GM15510 (cell line): Measurements from ENCODE around the gene ENTPD3.

Experiments used
- POLR2A ChIP-seq: IDR thresholded peaks from 3 replicates; pipeline ENCODE4 v1.6.1; 2011; ENCODE audit warnings: borderline replicate concordance; ENCODE audit not compliant: insufficient read length; ENCODE audit errors: extremely low read depth

ENTPD3 gene

GRCh38 chr3:40386213-40386612 lies 771 bp upstream of the ENTPD3 start:
- no peak for TF ChIP-seq POLR2A

- TF ChIP-seq POLR2A = no peak
These were observed 891 bp downstream of the ENTPD3 start for GRCh38 chr3:40387895-40388254.

GRCh38 chr3:40396406-40396805 lies 9.4 kb downstream of the ENTPD3 start:
- no peak for TF ChIP-seq POLR2A

GRCh38 chr3:40397129-40397528 lies 10.1 kb downstream of the ENTPD3 start:
- TF ChIP-seq POLR2A = no peak

GRCh38 chr3:40397912-40398311 lies 10.9 kb downstream of the ENTPD3 start:
- TF ChIP-seq POLR2A = no peak

GRCh38 chr3:40398346-40398745 lies 11.4 kb downstream of the ENTPD3 start:
- TF ChIP-seq POLR2A = no peak

- TF ChIP-seq POLR2A = no peak
These were observed 17.7 kb downstream of the ENTPD3 start for GRCh38 chr3:40404591-40405198.

GRCh38 chr3:40407007-40407406 lies 20.0 kb downstream of the ENTPD3 start:
- TF ChIP-seq POLR2A = no peak

- no peak for TF ChIP-seq POLR2A
These were observed 20.6 kb downstream of the ENTPD3 start for GRCh38 chr3:40407611-40408010.

- TF ChIP-seq POLR2A = no peak
These were observed 27.3 kb downstream of the ENTPD3 start for GRCh38 chr3:40414270-40414669.

GRCh38 chr3:40417845-40418543 lies 31.0 kb downstream of the ENTPD3 start:
- no peak for TF ChIP-seq POLR2A

- no peak for TF ChIP-seq POLR2A
These were observed 35.9 kb downstream of the ENTPD3 start for GRCh38 chr3:40422861-40423260.

GRCh38 chr3:40427045-40427669 lies 40.2 kb downstream of the ENTPD3 start:
- TF ChIP-seq POLR2A = no peak

GRCh38 chr3:40432793-40433192 lies 45.8 kb downstream of the ENTPD3 start:
- no peak for TF ChIP-seq POLR2A

- TF ChIP-seq POLR2A = no peak
These were observed 50.9 kb downstream of the ENTPD3 start for GRCh38 chr3:40437889-40438288.

- no peak for TF ChIP-seq POLR2A
These were observed 58.1 kb downstream of the ENTPD3 start for GRCh38 chr3:40445062-40445461.
